Fibroblast of gingiva (primary cell): ENCODE data around the gene ARTN.

Experiments used
- DNase-seq: peaks from one replicate; pipeline ENCODE4 v3.0.0-alpha.2; 2011; ENCODE audit warnings: low read depth

Gene ARTN

DNA sequence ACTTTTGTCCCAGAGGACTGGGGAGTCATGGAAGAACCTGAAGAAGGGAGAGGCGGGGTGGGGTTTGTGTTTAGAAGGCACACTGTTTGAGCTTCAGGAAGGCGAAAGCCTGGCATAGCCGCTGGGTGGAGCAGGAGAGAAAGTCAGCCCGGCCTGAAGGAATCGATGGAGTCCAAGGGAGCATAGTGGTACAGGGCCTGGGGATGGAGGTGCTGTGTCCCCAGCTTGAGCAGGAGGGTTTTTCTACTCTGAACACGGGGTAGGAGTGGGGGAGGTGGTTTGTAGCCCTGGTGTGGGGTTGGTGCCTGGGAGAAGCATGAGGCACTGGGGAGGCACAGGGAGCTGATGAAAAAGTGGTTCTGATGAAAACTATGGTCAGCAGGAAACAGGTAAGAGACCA is 53.1 kb downstream of the ARTN start:
- no peak for DNase-seq
